Fibroblast of lung (primary cell): ENCODE results near the gene UMAD1.

Source experiments
- EZH2 ChIP-seq: IDR thresholded peaks from 2 replicates; pipeline ENCODE4 v1.5.1; 2012; ENCODE audit warnings: low read length, control low read depth, mild to moderate bottlenecking; ENCODE audit errors: missing control alignments
- TF ChIP-seq, protein P1 (sequence below), 2 donors: IDR thresholded peaks in 1 of 2; conservative IDR thresholded peaks in 1 of 2; 1 replicate in 1 of 2; 2 replicates in 1 of 2; pipeline ENCODE4 v1.5.1; 2011 to 2012; ENCODE audit warnings: low read length in 2 of 2, control low read depth in 1 of 2, inconsistent platforms in 1 of 2, low read depth in 1 of 2, mild to moderate bottlenecking in 1 of 2

DNA sequence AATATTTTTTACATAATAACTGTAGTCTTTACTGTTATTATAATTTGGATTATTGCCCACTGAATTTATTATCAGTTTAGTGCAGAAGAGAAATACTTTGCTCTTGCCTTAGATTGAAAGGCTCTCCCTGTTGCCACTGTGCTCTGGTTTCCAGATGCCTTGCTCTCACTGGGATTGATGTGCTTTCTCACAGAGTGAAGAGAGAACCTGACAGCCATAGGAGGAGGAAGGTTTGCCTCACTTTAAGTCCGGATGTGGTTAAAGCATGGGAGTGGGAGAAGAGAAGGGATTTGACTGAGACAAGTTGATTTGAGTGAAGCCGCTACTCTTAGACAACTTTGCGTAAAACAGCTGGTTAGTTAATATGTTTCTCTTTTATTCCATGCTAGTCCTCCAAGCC is 146.0 kb downstream of the UMAD1 start:
- TF ChIP-seq, protein P1, sequence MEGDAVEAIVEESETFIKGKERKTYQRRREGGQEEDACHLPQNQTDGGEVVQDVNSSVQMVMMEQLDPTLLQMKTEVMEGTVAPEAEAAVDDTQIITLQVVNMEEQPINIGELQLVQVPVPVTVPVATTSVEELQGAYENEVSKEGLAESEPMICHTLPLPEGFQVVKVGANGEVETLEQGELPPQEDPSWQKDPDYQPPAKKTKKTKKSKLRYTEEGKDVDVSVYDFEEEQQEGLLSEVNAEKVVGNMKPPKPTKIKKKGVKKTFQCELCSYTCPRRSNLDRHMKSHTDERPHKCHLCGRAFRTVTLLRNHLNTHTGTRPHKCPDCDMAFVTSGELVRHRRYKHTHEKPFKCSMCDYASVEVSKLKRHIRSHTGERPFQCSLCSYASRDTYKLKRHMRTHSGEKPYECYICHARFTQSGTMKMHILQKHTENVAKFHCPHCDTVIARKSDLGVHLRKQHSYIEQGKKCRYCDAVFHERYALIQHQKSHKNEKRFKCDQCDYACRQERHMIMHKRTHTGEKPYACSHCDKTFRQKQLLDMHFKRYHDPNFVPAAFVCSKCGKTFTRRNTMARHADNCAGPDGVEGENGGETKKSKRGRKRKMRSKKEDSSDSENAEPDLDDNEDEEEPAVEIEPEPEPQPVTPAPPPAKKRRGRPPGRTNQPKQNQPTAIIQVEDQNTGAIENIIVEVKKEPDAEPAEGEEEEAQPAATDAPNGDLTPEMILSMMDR (conservative IDR thresholded peaks at IDR 0.05 in 1 of 2, IDR thresholded peaks at IDR 0.05 in 1 of 2; ENCODE audit: low read depth in 1 of 2, low read length in 2 of 2): no peak
- TF ChIP-seq EZH2: no peak
